ENCODE results near the gene CHCHD3. TPM values are rescaled to one million over a fixed set of nuclear protein-coding genes. Genes with fewer than 3 reads are reported as not detected.
"Not testable (repeated sequence)": the region's sequence is repeated elsewhere in the genome, so short reads cannot be mapped to it uniquely, and the experiment has no call there.

The CHCHD3 gene
- total and polyA plus RNA-seq, 4 donors: 29.1 to 50.3 (median 36.0) TPM

GRCh38 chr7:133044722-133045473, 37.0 kb downstream of the CHCHD3 start:
- no peaks in the 10 kb centered on the region for H3K4me1 ChIP-seq (ENCODE audit: control insufficient read depth in 1 of 2, insufficient read depth in 2 of 2, low read length in 2 of 2)
- no peak overlapping the region for H3K4me3 ChIP-seq (ENCODE audit: low read length in 2 of 2)
- ATAC-seq (ENCODE audit: low FRiP score) (no peak), DNase-seq (no peak)
- intact Hi-C loops (cut with DNase I): no loop called here
- no peaks in the 10 kb centered on the region for H3K27me3 ChIP-seq (ENCODE audit: control insufficient read depth in 1 of 2, insufficient read depth in 2 of 2, low read length in 1 of 2)
- no peaks in the 10 kb centered on the region for H3K9me3 ChIP-seq (ENCODE audit: control insufficient read depth, low read length)
- 77 to 86% methylated on average over 9 of the region's 9 CpGs for WGBS, 2 donors
- no peak overlapping the region for H3K27ac ChIP-seq (ENCODE audit: low read depth in 1 of 2, low read length in 2 of 2)
- no peaks in the 10 kb centered on the region for H3K36me3 ChIP-seq (ENCODE audit: control insufficient read depth in 1 of 2, insufficient read depth in 2 of 2, low read length in 1 of 2)

DNA sequence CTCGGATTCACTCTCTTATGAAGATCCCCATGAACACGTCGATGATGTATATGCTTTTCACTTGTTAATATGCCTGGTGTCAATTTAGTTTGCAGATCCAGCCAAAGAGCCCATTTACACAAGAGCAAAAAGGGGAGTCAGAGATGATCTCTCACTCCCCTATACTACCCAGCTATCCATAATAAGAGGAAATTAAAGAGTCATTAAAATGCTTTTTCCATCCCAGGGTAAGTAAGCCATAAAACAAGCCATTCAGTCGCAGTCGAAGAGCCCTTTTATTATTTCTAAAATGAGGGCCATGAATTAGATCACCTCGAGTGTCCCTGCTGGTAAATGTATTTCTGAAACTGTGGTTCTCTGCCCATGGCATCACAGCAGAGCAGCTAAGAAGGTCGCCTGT, 41.2 kb downstream of the CHCHD3 start:
- Histone ChIP-seq H3K4me1 (ENCODE audit: control insufficient read depth in 1 of 2, insufficient read depth in 2 of 2, low read length in 2 of 2) (peaks cover 0 to 2% of the 10 kb centered on the region in 2 donors), H3K9me3 (ENCODE audit: control insufficient read depth, low read length) (no peaks in the 10 kb centered on the region), H3K27ac (ENCODE audit: low read depth in 1 of 2, low read length in 2 of 2) (no peak overlapping the region), H3K4me3 (ENCODE audit: low read length in 2 of 2) (no peak overlapping the region), H3K36me3 (ENCODE audit: control insufficient read depth in 1 of 2, insufficient read depth in 2 of 2, low read length in 1 of 2) (no peaks in the 10 kb centered on the region), H3K27me3 (ENCODE audit: control insufficient read depth in 1 of 2, insufficient read depth in 2 of 2, low read length in 1 of 2) (no peaks in the 10 kb centered on the region)
- 93 to 96% methylated on average over 7 of the region's 7 CpGs for WGBS, 2 donors
- DNase-seq: no peak
- intact Hi-C loops (cut with DNase I): no loop called here
- no peak for ATAC-seq (ENCODE audit: low FRiP score)

- Histone ChIP-seq H3K4me3 (ENCODE audit: low read length in 2 of 2) (no peak overlapping the region), H3K27me3 (ENCODE audit: control insufficient read depth in 1 of 2, insufficient read depth in 2 of 2, low read length in 1 of 2) (no peaks in the 10 kb centered on the region), H3K27ac (ENCODE audit: low read depth in 1 of 2, low read length in 2 of 2) (no peak overlapping the region), H3K4me1 (ENCODE audit: control insufficient read depth in 1 of 2, insufficient read depth in 2 of 2, low read length in 2 of 2) (peaks cover 0 to 2% of the 10 kb centered on the region in 2 donors), H3K9me3 (ENCODE audit: control insufficient read depth, low read length) (no peaks in the 10 kb centered on the region), H3K36me3 (ENCODE audit: control insufficient read depth in 1 of 2, insufficient read depth in 2 of 2, low read length in 1 of 2) (no peaks in the 10 kb centered on the region)
- WGBS, 2 donors: 96 to 100% methylated on average over 1 of the region's 1 CpG
- no peak for DNase-seq
- intact Hi-C loops (cut with DNase I): no loop called here
- ATAC-seq (ENCODE audit: low FRiP score): no peak
Measured at GRCh38 chr7:133040178-133040577, 41.7 kb downstream of the CHCHD3 start.

DNA sequence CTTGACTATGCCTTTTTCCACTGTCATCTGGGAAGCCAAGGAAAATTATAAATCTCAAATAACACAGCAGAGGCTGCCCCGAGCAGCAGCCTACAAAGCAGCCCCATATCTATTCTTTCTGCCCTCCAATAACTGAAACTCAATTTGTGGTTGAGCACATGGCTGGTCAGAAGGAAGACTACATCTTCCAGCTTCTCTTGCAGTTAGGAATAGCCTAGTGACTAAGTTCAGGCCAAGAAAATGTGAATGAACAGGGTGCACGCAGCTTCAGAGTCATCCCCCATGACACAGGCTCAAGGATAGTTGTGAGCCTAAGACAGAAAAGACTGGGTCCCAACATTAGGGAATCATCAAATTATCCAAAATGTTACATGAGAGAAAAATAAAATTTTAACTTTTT, 42.3 kb downstream of the CHCHD3 start:
- peaks cover 0 to 2% of the 10 kb centered on the region in 2 donors for H3K4me1 ChIP-seq (ENCODE audit: control insufficient read depth in 1 of 2, insufficient read depth in 2 of 2, low read length in 2 of 2)
- no peaks in the 10 kb centered on the region for H3K27me3 ChIP-seq (ENCODE audit: control insufficient read depth in 1 of 2, insufficient read depth in 2 of 2, low read length in 1 of 2)
- H3K9me3 ChIP-seq (ENCODE audit: control insufficient read depth, low read length): no peaks in the 10 kb centered on the region
- H3K36me3 ChIP-seq (ENCODE audit: control insufficient read depth in 1 of 2, insufficient read depth in 2 of 2, low read length in 1 of 2): no peaks in the 10 kb centered on the region
- H3K4me3 ChIP-seq (ENCODE audit: low read length in 2 of 2): no peak overlapping the region
- 94 to 95% methylated on average over 2 of the region's 2 CpGs for WGBS, 2 donors
- intact Hi-C loops (cut with DNase I): no loop called here
- no peak overlapping the region for H3K27ac ChIP-seq (ENCODE audit: low read depth in 1 of 2, low read length in 2 of 2)
- ATAC-seq (ENCODE audit: low FRiP score): no peak
- DNase-seq: no peak

- no peak overlapping the region for H3K27ac ChIP-seq (ENCODE audit: low read depth in 1 of 2, low read length in 2 of 2)
- no peak for ATAC-seq (ENCODE audit: low FRiP score)
- no peak for DNase-seq
- no peaks in the 10 kb centered on the region for H3K9me3 ChIP-seq (ENCODE audit: control insufficient read depth, low read length)
- H3K4me3 ChIP-seq (ENCODE audit: low read length in 2 of 2): no peak overlapping the region
- intact Hi-C loops (cut with DNase I): no loop called here
- WGBS, 2 donors: 96 to 98% methylated on average over 1 of the region's 1 CpG
- peaks cover 0 to 2% of the 10 kb centered on the region in 2 donors for H3K4me1 ChIP-seq (ENCODE audit: control insufficient read depth in 1 of 2, insufficient read depth in 2 of 2, low read length in 2 of 2)
- no peaks in the 10 kb centered on the region for H3K36me3 ChIP-seq (ENCODE audit: control insufficient read depth in 1 of 2, insufficient read depth in 2 of 2, low read length in 1 of 2)
- H3K27me3 ChIP-seq (ENCODE audit: control insufficient read depth in 1 of 2, insufficient read depth in 2 of 2, low read length in 1 of 2): no peaks in the 10 kb centered on the region
Measured at GRCh38 chr7:133036289-133036688, 45.6 kb downstream of the CHCHD3 start.

GRCh38 chr7:133035240-133035639, 46.6 kb downstream of the CHCHD3 start:
- WGBS, 2 donors: 97 to 100% methylated on average over 10 of the region's 10 CpGs
- H3K36me3 ChIP-seq (ENCODE audit: control insufficient read depth in 1 of 2, insufficient read depth in 2 of 2, low read length in 1 of 2); H3K4me1 ChIP-seq (ENCODE audit: control insufficient read depth in 1 of 2, insufficient read depth in 2 of 2, low read length in 2 of 2); H3K9me3 ChIP-seq (ENCODE audit: control insufficient read depth, low read length); H3K27ac ChIP-seq (ENCODE audit: low read depth in 1 of 2, low read length in 2 of 2); H3K4me3 ChIP-seq (ENCODE audit: low read length in 2 of 2); H3K27me3 ChIP-seq (ENCODE audit: control insufficient read depth in 1 of 2, insufficient read depth in 2 of 2, low read length in 1 of 2); DNase-seq; intact Hi-C loops (cut with DNase I); ATAC-seq (ENCODE audit: low FRiP score): not testable (repeated sequence)

- no peak overlapping the region for H3K27ac ChIP-seq (ENCODE audit: low read depth in 1 of 2, low read length in 2 of 2)
Measured at GRCh38 chr7:133030346-133030745, 51.5 kb downstream of the CHCHD3 start.

GRCh38 chr7:133029463-133029862, 52.4 kb downstream of the CHCHD3 start:
- Histone ChIP-seq H3K27ac (ENCODE audit: low read depth in 1 of 2, low read length in 2 of 2) (no peak overlapping the region), H3K27me3 (ENCODE audit: control insufficient read depth in 1 of 2, insufficient read depth in 2 of 2, low read length in 1 of 2) (no peaks in the 10 kb centered on the region), H3K4me3 (ENCODE audit: low read length in 2 of 2) (no peak overlapping the region), H3K9me3 (ENCODE audit: control insufficient read depth, low read length) (no peaks in the 10 kb centered on the region), H3K36me3 (ENCODE audit: control insufficient read depth in 1 of 2, insufficient read depth in 2 of 2, low read length in 1 of 2) (no peaks in the 10 kb centered on the region), H3K4me1 (ENCODE audit: control insufficient read depth in 1 of 2, insufficient read depth in 2 of 2, low read length in 2 of 2) (peaks cover 0 to 5% of the 10 kb centered on the region in 2 donors)
- no peak for DNase-seq
- ATAC-seq (ENCODE audit: low FRiP score): no peak
- WGBS, 2 donors: 84 to 85% methylated on average over 5 of the region's 5 CpGs
- intact Hi-C loops (cut with DNase I): no loop called here

More at GRCh38 chr7:133030346-133030745, 51.5 kb downstream of the CHCHD3 start:
- intact Hi-C loops (cut with DNase I): no loop called here
- H3K9me3 ChIP-seq (ENCODE audit: control insufficient read depth, low read length): no peaks in the 10 kb centered on the region
- peaks cover 0 to 3% of the 10 kb centered on the region in 2 donors for H3K4me1 ChIP-seq (ENCODE audit: control insufficient read depth in 1 of 2, insufficient read depth in 2 of 2, low read length in 2 of 2)
- ATAC-seq (ENCODE audit: low FRiP score) (no peak), DNase-seq (no peak)
- H3K27me3 ChIP-seq (ENCODE audit: control insufficient read depth in 1 of 2, insufficient read depth in 2 of 2, low read length in 1 of 2): no peaks in the 10 kb centered on the region
- no peak overlapping the region for H3K4me3 ChIP-seq (ENCODE audit: low read length in 2 of 2)
- H3K36me3 ChIP-seq (ENCODE audit: control insufficient read depth in 1 of 2, insufficient read depth in 2 of 2, low read length in 1 of 2): no peaks in the 10 kb centered on the region

- H3K27ac ChIP-seq (ENCODE audit: low read depth in 1 of 2, low read length in 2 of 2): no peak overlapping the region
- H3K4me1 ChIP-seq (ENCODE audit: control insufficient read depth in 1 of 2, insufficient read depth in 2 of 2, low read length in 2 of 2): peaks cover 1 to 5% of the 10 kb centered on the region in 2 donors
- DNase-seq (no peak), ATAC-seq (ENCODE audit: low FRiP score) (no peak)
- H3K27me3 ChIP-seq (ENCODE audit: control insufficient read depth in 1 of 2, insufficient read depth in 2 of 2, low read length in 1 of 2): no peaks in the 10 kb centered on the region
- no peak overlapping the region for H3K4me3 ChIP-seq (ENCODE audit: low read length in 2 of 2)
- intact Hi-C loops (cut with DNase I): no loop called here
- H3K36me3 ChIP-seq (ENCODE audit: control insufficient read depth in 1 of 2, insufficient read depth in 2 of 2, low read length in 1 of 2): no peaks in the 10 kb centered on the region
- H3K9me3 ChIP-seq (ENCODE audit: control insufficient read depth, low read length): no peaks in the 10 kb centered on the region
Measured at GRCh38 chr7:133027397-133027796, 54.5 kb downstream of the CHCHD3 start.

All from aorta (tissue), 5 donors.